ENCODE data around the gene SSU72.
"Not testable (repeated sequence)": the region's sequence is repeated elsewhere in the genome, so short reads cannot be mapped to it uniquely, and the experiment has no call there.

Gene SSU72

GRCh38 chr1:1526476-1526875 is 48.2 kb downstream of the SSU72 start:
- DNase-seq (ENCODE audit: low spot score): not testable (repeated sequence)

- DNase-seq (ENCODE audit: low spot score): not testable (repeated sequence)
These were observed 49.8 kb downstream of the SSU72 start for GRCh38 chr1:1524750-1525383.

- DNase-seq (ENCODE audit: low spot score): not testable (repeated sequence)
These were observed 51.0 kb downstream of the SSU72 start for GRCh38 chr1:1523651-1524050.

DNA sequence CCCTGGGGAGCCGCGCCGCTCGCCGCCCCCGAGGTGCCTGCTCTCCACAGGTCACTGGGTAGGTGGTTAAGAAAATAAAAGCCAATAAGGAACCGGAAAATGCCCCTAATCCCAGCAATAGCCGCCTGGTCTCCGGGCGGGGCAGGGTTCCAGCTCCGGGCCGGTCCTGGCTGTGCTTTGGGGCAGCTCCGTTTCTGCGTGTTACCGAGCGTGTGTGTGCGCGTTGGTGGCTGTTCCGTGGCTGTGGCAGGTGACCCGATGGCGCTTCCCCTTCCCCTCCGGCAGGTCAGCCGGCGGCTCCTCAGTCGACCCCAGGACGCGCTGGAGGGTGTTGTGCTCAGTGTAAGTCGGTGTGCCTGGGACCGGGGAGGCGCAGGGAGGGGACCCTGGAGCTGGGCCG is 51.4 kb downstream of the SSU72 start:
- DNase-seq (ENCODE audit: low spot score): not testable (repeated sequence)

DNA sequence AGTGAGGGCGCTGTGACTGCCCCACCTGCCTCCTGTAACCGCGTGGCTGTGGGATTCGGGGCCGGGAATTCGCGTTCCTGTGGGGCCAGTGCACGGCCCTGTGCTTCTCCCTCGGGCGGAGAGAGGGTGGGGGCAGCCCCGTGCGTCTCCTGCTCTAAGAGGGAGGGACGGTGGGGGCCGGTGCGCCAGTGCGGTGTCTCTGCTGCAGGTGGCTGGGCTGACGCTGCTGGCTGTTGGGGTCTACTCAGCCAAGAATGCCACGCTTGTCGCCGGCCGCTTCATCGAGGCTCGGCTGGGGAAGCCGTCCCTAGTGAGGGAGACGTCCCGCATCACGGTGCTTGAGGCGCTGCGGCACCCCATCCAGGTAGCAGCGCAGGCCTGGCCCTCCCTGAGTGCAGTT is 52.1 kb downstream of the SSU72 start:
- DNase-seq (ENCODE audit: low spot score): not testable (repeated sequence)

DNA sequence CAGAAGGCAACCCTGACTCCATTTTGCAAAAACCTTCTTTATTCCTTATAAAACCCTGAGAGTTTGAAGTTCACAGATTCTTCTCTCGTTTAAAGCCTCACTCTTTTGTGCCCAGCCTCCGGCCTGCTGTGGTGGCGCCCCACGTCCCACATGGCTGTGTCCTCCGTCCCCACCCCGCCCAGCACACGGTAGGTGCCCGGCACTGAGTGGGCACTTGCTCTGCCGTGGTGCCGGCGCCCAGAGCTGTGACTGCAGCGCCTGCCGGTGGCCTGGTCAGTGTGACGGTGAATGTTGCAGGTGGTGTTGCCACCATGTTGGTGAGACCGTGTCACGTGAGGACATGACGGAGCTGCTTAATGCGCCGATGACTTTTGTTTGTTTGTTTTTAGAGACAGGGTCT is 53.3 kb downstream of the SSU72 start:
- no peak for DNase-seq (ENCODE audit: low spot score)

GRCh38 chr1:1519805-1520505 is 54.7 kb downstream of the SSU72 start:
- not testable (repeated sequence) for DNase-seq (ENCODE audit: low spot score)

GRCh38 chr1:1518621-1519007 is 56.0 kb downstream of the SSU72 start:
- not testable (repeated sequence) for DNase-seq (ENCODE audit: low spot score)

- no peak for DNase-seq (ENCODE audit: low spot score)
These were observed 56.6 kb downstream of the SSU72 start for GRCh38 chr1:1517973-1518620.

DNA sequence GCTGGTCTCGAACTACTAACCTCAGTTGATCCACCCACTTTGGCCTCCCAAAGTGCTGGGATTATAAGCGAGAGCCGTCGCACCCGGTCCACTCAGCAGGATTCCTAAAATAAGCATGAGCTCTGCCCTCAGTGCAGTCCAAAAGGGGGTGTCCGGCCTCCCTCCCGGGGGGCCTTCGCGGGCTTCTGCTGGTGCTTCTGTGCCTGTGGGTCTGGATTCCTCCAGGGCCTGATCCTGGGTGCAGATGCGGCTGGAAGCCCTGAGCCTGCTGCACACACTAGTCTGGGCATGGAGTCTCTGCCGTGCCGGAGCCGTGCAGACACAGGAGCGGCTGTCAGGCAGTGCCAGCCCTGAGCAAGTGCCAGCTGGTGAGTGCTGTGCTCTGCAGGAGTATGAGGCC is 57.7 kb downstream of the SSU72 start:
- DNase-seq (ENCODE audit: low spot score): not testable (repeated sequence)

- DNase-seq (ENCODE audit: low spot score): not testable (repeated sequence)
These were observed 60.3 kb downstream of the SSU72 start for GRCh38 chr1:1514376-1514775.

GRCh38 chr1:1513675-1514074 is 61.0 kb downstream of the SSU72 start:
- not testable (repeated sequence) for DNase-seq (ENCODE audit: low spot score)

GRCh38 chr1:1512425-1512824 is 62.2 kb downstream of the SSU72 start:
- DNase-seq (ENCODE audit: low spot score): peak; percentile 7

DNA sequence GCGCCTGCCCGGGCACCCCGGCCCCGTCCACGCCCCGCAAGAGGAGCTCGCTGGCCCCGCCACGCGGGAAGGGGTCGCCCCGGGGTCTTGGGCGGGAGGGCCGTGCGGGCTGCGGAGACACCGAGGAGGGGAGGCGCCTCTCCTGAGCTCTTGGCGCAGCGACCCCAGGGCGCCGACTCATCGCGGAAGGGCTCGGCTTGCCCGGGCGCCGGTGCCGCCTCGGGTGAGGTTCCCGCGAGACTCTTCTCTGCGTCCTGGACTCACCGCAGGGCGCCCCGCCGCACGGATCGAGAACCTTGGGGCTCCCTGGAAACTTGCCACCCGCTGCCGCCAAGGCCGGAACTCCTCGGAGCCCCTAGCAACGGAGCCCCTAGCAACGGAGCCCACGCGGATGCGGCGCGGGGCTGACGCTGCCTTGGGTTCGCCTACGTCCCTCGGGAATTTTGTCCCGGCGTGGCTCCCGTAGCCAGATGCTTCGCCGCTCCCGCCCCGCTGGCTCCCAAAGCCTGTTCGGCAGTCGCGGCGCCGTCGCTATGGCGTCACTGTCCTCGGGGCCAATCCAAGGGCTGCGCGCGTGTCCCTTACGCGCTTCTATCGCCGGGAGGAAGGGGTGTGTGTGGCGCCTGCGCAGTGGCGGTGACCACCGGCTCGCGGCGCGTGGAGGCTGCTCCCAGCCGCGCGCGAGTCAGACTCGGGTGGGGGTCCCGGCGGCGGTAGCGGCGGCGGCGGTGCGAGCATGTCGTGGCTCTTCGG is 63.0 kb downstream of the SSU72 start, which contains the start of gene ATAD3A:
TSS of gene ATAD3A (plus strand) at position 630 of the 753 bp plus-strand sequence. CDS start at position 737, 107 bp downstream.
- peak; percentile 95 for DNase-seq (ENCODE audit: low spot score)

DNA sequence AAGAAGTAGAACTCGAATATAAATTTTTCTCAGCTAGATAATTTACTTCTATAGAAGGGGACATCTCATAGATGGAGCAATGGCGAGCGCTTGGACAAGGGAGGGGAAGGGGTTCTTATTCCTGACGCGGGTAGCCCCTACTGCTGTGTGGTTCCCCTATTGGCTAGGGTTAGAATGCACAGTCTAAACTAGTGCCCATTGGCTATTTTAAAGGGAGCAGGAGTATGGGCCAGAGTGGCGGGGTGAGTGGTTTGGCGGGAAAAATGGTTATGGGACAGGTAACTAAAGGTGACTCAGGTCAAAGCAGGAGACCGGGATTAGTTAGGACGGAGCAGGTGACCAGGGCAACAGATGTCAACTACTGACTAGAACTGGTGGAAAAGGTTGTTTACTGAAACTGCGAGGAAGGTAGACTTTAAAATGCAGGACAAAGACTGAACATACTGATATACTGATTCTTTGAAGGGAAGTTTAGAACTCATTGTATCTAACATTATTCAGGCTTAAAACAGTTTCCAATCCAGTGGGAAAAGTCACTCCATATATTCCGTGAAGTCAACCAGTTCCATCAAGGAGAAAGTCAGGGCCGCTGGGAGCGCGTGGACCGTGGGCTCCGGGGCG is 63.6 kb downstream of the SSU72 start:
- DNase-seq (ENCODE audit: low spot score): no peak

- not testable (repeated sequence) for DNase-seq (ENCODE audit: low spot score)
These were observed 65.2 kb downstream of the SSU72 start for GRCh38 chr1:1509465-1509850.

- not testable (repeated sequence) for DNase-seq (ENCODE audit: low spot score)
These were observed 65.7 kb downstream of the SSU72 start for GRCh38 chr1:1508775-1509464.

GRCh38 chr1:1507305-1507704 is 67.4 kb downstream of the SSU72 start:
- no peak for DNase-seq (ENCODE audit: low spot score)

DNA sequence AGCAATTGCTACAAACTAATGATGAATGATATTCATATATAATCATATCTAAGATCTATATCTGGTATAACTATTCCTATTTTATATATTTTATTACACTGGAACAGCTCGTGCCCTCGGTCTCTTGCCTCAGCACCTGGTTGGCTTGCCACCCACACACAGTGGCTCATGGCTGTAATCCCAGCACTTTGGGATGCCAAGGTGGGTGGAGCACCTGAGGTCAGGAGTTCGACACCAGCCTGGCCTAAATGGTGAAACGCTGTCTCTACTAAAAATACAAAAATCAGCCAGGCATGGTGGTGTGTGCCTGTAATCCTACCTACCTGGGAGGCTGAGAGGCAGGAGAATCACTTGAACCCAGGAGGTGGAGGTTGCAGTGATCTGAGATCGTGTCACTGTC is 68.9 kb downstream of the SSU72 start:
- DNase-seq (ENCODE audit: low spot score): not testable (repeated sequence)

GRCh38 chr1:1505366-1505798 is 69.3 kb downstream of the SSU72 start:
- DNase-seq (ENCODE audit: low spot score): not testable (repeated sequence)

DNA sequence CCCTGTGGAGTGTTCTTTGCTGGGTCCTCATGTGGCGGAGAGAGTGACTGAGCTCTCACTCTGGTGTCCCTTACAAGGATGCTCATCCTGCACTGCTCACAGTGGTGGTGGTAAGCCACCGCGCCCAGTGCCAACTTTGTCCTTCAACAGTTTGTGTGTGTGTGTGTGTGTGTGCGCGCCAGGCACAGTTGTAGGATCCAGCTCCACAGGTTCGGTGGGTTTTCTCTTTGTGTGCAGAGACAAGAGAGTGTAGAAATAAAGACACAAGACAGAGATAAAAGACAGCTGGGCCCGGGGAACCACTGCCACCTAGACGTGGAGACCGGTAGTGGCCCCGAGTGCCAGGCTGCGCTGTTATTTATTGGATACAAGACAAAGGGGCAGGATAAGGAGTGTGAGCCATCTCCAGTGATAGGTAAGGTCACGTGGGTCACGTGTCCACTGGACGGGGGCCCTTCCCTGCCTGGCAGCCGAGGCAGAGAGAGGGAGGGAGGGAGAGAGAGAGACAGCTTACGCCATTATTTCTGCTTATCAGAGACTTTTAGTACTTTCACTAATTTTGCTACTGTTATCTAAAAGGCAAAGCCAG is 69.8 kb downstream of the SSU72 start:
- DNase-seq (ENCODE audit: low spot score): peak; percentile 29
